PC-3 (cell line): ENCODE results near the gene CCR7.

ENCODE experiments used
- CTCF ChIP-seq: fragments of 300-600 bp; sonication (generic); conservative IDR thresholded peaks from 2 replicates; pipeline ENCODE4 v1.5.1; 2017; ENCODE audit warnings: antibody characterized with exemption, low read depth, mild to moderate bottlenecking, low read length
- EZH2 ChIP-seq: fragments of 300-600 bp; sonication (generic); IDR thresholded peaks from one replicate; pipeline ENCODE4 v1.6.1; 2017; ENCODE audit warnings: antibody characterized with exemption, mild to moderate bottlenecking, low read length; ENCODE audit not compliant: unreplicated experiment
- EZH2phosphoT487 ChIP-seq: fragments of 300-600 bp; sonication (generic); IDR thresholded peaks from 2 replicates; pipeline ENCODE4 v1.6.1; 2018; ENCODE audit warnings: mild to moderate bottlenecking, antibody characterized with exemption, low read length, borderline replicate concordance

GRCh38 chr17:40545660-40546059, 19.6 kb downstream of the CCR7 start:
- TF ChIP-seq CTCF (no peak), EZH2phosphoT487 (no peak), EZH2 (no peak)
